ENCODE results near the gene ALG1.
"Not testable (repeated sequence)": the region's sequence is repeated elsewhere in the genome, so short reads cannot be mapped to it uniquely, and the experiment has no call there.

The ALG1 gene

GRCh38 chr16:5035909-5036227 is 35.8 kb upstream of the ALG1 start:
- Mint-ChIP-seq H3K36me3 (peaks cover 2 to 10% of the 10 kb centered on the region in 2 donors), H3K27ac (no peak overlapping the region), H3K9me3 (no peaks in the 10 kb centered on the region), H3K4me3 (no peak overlapping the region), H3K27me3 (peaks cover 3 to 6% of the 10 kb centered on the region in 2 donors), H3K4me1 (peaks cover 11 to 30% of the 10 kb centered on the region in 2 donors)
- ATAC-seq (replicated peaks) (no peak), DNase-seq (no peak)

- no peak for DNase-seq
- Mint-ChIP-seq H3K27me3 (peaks cover 8 to 12% of the 10 kb centered on the region in 2 donors), H3K9me3 (no peaks in the 10 kb centered on the region)
These were observed 35.2 kb upstream of the ALG1 start for GRCh38 chr16:5036228-5037156.

GRCh38 chr16:5040451-5040850 is 31.2 kb upstream of the ALG1 start:
- Mint-ChIP-seq H3K9me3 (no peaks in the 10 kb centered on the region), H3K27me3 (peaks cover 8 to 14% of the 10 kb centered on the region in 2 donors), H3K27ac (no peak overlapping the region), H3K36me3 (peaks cover 5 to 6% of the 10 kb centered on the region in 2 donors), H3K4me1 (peaks cover 4 to 6% of the 10 kb centered on the region in 2 donors), H3K4me3 (no peak overlapping the region)
- DNase-seq, result no peak
- no peak for ATAC-seq (replicated peaks)

More at GRCh38 chr16:5036228-5037156, 35.2 kb upstream of the ALG1 start:
- no peak for ATAC-seq (replicated peaks)
- H3K4me3 Mint-ChIP-seq, result no peak overlapping the region
- H3K27ac Mint-ChIP-seq, result no peak overlapping the region
- peaks cover 14 to 30% of the 10 kb centered on the region in 2 donors for H3K4me1 Mint-ChIP-seq
- H3K36me3 Mint-ChIP-seq, result peaks cover 2 to 6% of the 10 kb centered on the region in 2 donors

GRCh38 chr16:5041600-5042133 is 30.0 kb upstream of the ALG1 start:
- Mint-ChIP-seq H3K27ac (no peak overlapping the region), H3K27me3 (peaks cover 10 to 16% of the 10 kb centered on the region in 2 donors), H3K4me3 (no peak overlapping the region), H3K36me3 (peaks cover 5 to 8% of the 10 kb centered on the region in 2 donors), H3K4me1 (peaks cover 3 to 6% of the 10 kb centered on the region in 2 donors), H3K9me3 (no peaks in the 10 kb centered on the region)
- ATAC-seq (replicated peaks), result peak; percentile 14 to 50
- DNase-seq, result no peak

- ATAC-seq (replicated peaks), result no peak
- Mint-ChIP-seq H3K4me1 (peaks cover 3 to 6% of the 10 kb centered on the region in 2 donors), H3K4me3 (no peak overlapping the region), H3K27me3 (peaks cover 12 to 25% of the 10 kb centered on the region in 2 donors), H3K36me3 (peaks cover 7 to 10% of the 10 kb centered on the region in 2 donors), H3K9me3 (no peaks in the 10 kb centered on the region), H3K27ac (no peak overlapping the region)
- no peak for DNase-seq
These were observed 29.0 kb upstream of the ALG1 start for GRCh38 chr16:5042574-5043171.

- Mint-ChIP-seq H3K9me3 (peaks cover 0 to 6% of the 10 kb centered on the region in 2 donors), H3K36me3 (peaks cover 9 to 10% of the 10 kb centered on the region in 2 donors), H3K4me3 (no peak overlapping the region), H3K4me1 (peaks cover 3 to 6% of the 10 kb centered on the region in 2 donors), H3K27me3 (peaks cover 12 to 25% of the 10 kb centered on the region in 2 donors), H3K27ac (no peak overlapping the region)
- DNase-seq (no peak), ATAC-seq (replicated peaks) (no peak)
These were observed 27.6 kb upstream of the ALG1 start for GRCh38 chr16:5044011-5044540.

- H3K27me3 Mint-ChIP-seq, result peaks cover 12 to 25% of the 10 kb centered on the region in 2 donors
- not testable (repeated sequence) for H3K4me3 Mint-ChIP-seq; H3K4me1 Mint-ChIP-seq; DNase-seq; H3K36me3 Mint-ChIP-seq; H3K27ac Mint-ChIP-seq; H3K9me3 Mint-ChIP-seq; ATAC-seq (replicated peaks)
These were observed 27.1 kb upstream of the ALG1 start for GRCh38 chr16:5044581-5044980.

GRCh38 chr16:5045499-5046115 is 26.0 kb upstream of the ALG1 start:
- Mint-ChIP-seq H3K9me3 (peaks cover 8% of the 10 kb centered on the region in 2 donors), H3K27ac (no peak overlapping the region), H3K27me3 (peaks cover 11 to 22% of the 10 kb centered on the region in 2 donors), H3K36me3 (peaks cover 9 to 10% of the 10 kb centered on the region in 2 donors), H3K4me1 (peaks cover 3 to 6% of the 10 kb centered on the region in 2 donors), H3K4me3 (no peak overlapping the region)
- DNase-seq (no peak), ATAC-seq (replicated peaks) (no peak)

GRCh38 chr16:5046914-5047313 is 24.7 kb upstream of the ALG1 start:
- no peak for DNase-seq
- Mint-ChIP-seq H3K4me3 (no peak overlapping the region), H3K36me3 (peaks cover 9 to 10% of the 10 kb centered on the region in 2 donors), H3K4me1 (no peaks in the 10 kb centered on the region), H3K27ac (no peak overlapping the region), H3K27me3 (peaks cover 4 to 11% of the 10 kb centered on the region in 2 donors), H3K9me3 (peaks cover 9 to 15% of the 10 kb centered on the region in 2 donors)
- no peak for ATAC-seq (replicated peaks)

GRCh38 chr16:5054876-5055865 is 16.5 kb upstream of the ALG1 start:
- no peak for ATAC-seq (replicated peaks)
- Mint-ChIP-seq H3K9me3 (peaks cover 4 to 9% of the 10 kb centered on the region in 2 donors), H3K4me3 (no peak overlapping the region), H3K27ac (no peak overlapping the region), H3K36me3 (no peaks in the 10 kb centered on the region), H3K27me3 (peaks cover 4 to 6% of the 10 kb centered on the region in 2 donors), H3K4me1 (no peaks in the 10 kb centered on the region)
- no peak for DNase-seq

- Mint-ChIP-seq H3K4me1 (no peaks in the 10 kb centered on the region), H3K27me3 (peaks cover 4 to 9% of the 10 kb centered on the region in 2 donors), H3K9me3 (peaks cover 0 to 2% of the 10 kb centered on the region in 2 donors), H3K36me3 (no peaks in the 10 kb centered on the region), H3K4me3 (no peak overlapping the region), H3K27ac (no peak overlapping the region)
- peak; percentile 84 to 91 for ATAC-seq (replicated peaks)
- peak; percentile 29 for DNase-seq
These were observed 15.3 kb upstream of the ALG1 start for GRCh38 chr16:5056352-5056751.

GRCh38 chr16:5058476-5058875 is 13.2 kb upstream of the ALG1 start:
- DNase-seq (no peak), ATAC-seq (replicated peaks) (no peak)
- Mint-ChIP-seq H3K4me1 (no peaks in the 10 kb centered on the region), H3K27ac (no peak overlapping the region), H3K27me3 (peaks cover 16 to 24% of the 10 kb centered on the region in 2 donors), H3K36me3 (no peaks in the 10 kb centered on the region), H3K4me3 (no peak overlapping the region), H3K9me3 (no peaks in the 10 kb centered on the region)

- Mint-ChIP-seq H3K4me3 (no peak overlapping the region), H3K27me3 (peaks cover 21 to 27% of the 10 kb centered on the region in 2 donors), H3K9me3 (no peaks in the 10 kb centered on the region), H3K4me1 (no peaks in the 10 kb centered on the region), H3K36me3 (no peaks in the 10 kb centered on the region), H3K27ac (no peak overlapping the region)
- DNase-seq (no peak), ATAC-seq (replicated peaks) (no peak)
These were observed 12.1 kb upstream of the ALG1 start for GRCh38 chr16:5059386-5060072.
